Measurements from ENCODE around the gene ARHGEF2. TPM values are rescaled to one million over a fixed set of nuclear protein-coding genes. Genes with fewer than 3 reads are reported as not detected.
"Not testable (repeated sequence)": the region's sequence is repeated elsewhere in the genome, so short reads cannot be mapped to it uniquely, and the experiment has no call there.

Gene ARHGEF2
- total and polyA plus RNA-seq, 2 donors from 2014 or later = 32.3 to 99.6 TPM

- Histone ChIP-seq H3K36me3 (ENCODE audit: control insufficient read depth in 2 of 3, insufficient read depth in 3 of 3, low read length in 3 of 3) (peaks cover 12 to 42% (median 16%) of the 10 kb centered on the region in 3 donors), H3K27me3 (ENCODE audit: control insufficient read depth, insufficient read depth, low read length) (no peaks in the 10 kb centered on the region), H3K9ac (ENCODE audit: low read length in 3 of 3) (peak overlapping the region in 2 of 3 donors; percentile 24 to 58), H3K9me3 (ENCODE audit: control insufficient read depth in 2 of 3, insufficient read depth in 1 of 3, low read length in 3 of 3) (no peaks in the 10 kb centered on the region), H3K4me3 (ENCODE audit: low read length in 3 of 3) (peak overlapping the region in 2 of 3 donors; percentile 45 to 55), H3K27ac (ENCODE audit: low read depth in 2 of 2, low read length in 2 of 2) (peak overlapping the region in 1 of 2 donors; percentile 57), H3K4me1 (ENCODE audit: control insufficient read depth in 2 of 3, insufficient read depth in 2 of 3, low read depth in 1 of 3, low read length in 3 of 3) (peaks cover 3 to 19% (median 9%) of the 10 kb centered on the region in 3 donors)
- no peak for FAIRE-seq
- TF ChIP-seq, protein P1, sequence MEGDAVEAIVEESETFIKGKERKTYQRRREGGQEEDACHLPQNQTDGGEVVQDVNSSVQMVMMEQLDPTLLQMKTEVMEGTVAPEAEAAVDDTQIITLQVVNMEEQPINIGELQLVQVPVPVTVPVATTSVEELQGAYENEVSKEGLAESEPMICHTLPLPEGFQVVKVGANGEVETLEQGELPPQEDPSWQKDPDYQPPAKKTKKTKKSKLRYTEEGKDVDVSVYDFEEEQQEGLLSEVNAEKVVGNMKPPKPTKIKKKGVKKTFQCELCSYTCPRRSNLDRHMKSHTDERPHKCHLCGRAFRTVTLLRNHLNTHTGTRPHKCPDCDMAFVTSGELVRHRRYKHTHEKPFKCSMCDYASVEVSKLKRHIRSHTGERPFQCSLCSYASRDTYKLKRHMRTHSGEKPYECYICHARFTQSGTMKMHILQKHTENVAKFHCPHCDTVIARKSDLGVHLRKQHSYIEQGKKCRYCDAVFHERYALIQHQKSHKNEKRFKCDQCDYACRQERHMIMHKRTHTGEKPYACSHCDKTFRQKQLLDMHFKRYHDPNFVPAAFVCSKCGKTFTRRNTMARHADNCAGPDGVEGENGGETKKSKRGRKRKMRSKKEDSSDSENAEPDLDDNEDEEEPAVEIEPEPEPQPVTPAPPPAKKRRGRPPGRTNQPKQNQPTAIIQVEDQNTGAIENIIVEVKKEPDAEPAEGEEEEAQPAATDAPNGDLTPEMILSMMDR (IDR thresholded peaks at IDR 0.05; ENCODE audit: borderline replicate concordance, extremely low read depth, insufficient read depth) = no peak
- intact Hi-C loops (cut with DNase I) = no loop called here
- DNase-seq = no peak
These were observed 46.9 kb downstream of the ARHGEF2 start for GRCh38 chr1:155931332-155932038.

DNA sequence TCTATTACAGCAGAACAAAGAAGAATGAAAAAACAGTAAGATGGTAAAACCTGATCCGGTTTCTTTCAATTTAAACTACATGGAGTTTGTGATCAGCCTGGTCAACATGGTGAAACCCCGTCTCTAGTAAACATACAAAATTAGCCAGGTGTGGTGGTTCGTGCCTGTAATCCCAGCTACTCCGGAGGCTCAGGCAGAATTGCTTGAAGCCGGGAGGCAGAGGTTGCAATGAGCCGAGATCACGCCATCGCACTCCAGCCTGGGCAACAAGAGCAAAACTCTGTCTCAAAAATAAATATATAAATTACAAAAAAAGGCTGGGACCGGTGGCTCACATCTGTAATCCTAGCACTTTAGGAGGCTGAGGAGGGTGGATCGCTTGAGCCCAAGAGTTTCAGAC lies 47.6 kb downstream of the ARHGEF2 start:
- Histone ChIP-seq H3K9ac (ENCODE audit: low read length in 3 of 3) (peak overlapping the region in 1 of 3 donors; percentile 58), H3K4me3 (ENCODE audit: low read length in 3 of 3) (peak overlapping the region in 2 of 3 donors; percentile 8 to 55), H3K4me1 (ENCODE audit: control insufficient read depth in 2 of 3, insufficient read depth in 2 of 3, low read depth in 1 of 3, low read length in 3 of 3) (peaks cover 3 to 19% (median 14%) of the 10 kb centered on the region in 3 donors), H3K36me3 (ENCODE audit: control insufficient read depth in 2 of 3, insufficient read depth in 3 of 3, low read length in 3 of 3) (peaks cover 13 to 49% (median 21%) of the 10 kb centered on the region in 3 donors)
- H3K27me3 ChIP-seq (ENCODE audit: control insufficient read depth, insufficient read depth, low read length); FAIRE-seq; DNase-seq; intact Hi-C loops (cut with DNase I); H3K27ac ChIP-seq (ENCODE audit: low read depth in 2 of 2, low read length in 2 of 2); H3K9me3 ChIP-seq (ENCODE audit: control insufficient read depth in 2 of 3, insufficient read depth in 1 of 3, low read length in 3 of 3): not testable (repeated sequence)

DNA sequence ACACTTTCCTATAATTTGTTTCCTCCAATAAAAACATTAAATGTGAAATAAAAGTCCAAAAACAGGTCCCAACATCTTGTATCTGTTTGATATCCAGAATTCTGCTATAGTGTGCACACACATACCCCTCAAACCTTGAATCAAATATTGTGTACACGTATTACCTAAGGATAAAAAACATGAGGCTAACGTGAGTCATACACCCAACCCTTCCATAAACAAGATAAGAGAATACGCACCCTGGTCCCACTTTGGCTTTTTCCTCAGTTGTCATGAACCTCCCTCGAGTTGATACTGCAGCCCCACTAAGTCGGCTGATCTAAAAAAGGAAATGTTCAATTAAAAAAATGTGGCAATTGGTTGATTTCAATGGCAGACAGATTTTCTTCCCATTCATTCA lies 49.3 kb downstream of the ARHGEF2 start:
- H3K36me3 ChIP-seq (ENCODE audit: control insufficient read depth in 2 of 3, insufficient read depth in 3 of 3, low read length in 3 of 3) = peaks cover 16 to 55% (median 26%) of the 10 kb centered on the region in 3 donors
- no peak overlapping the region for H3K4me3 ChIP-seq (ENCODE audit: low read length in 3 of 3)
- H3K4me1 ChIP-seq (ENCODE audit: control insufficient read depth in 2 of 3, insufficient read depth in 2 of 3, low read depth in 1 of 3, low read length in 3 of 3) = peaks cover 3 to 19% (median 16%) of the 10 kb centered on the region in 3 donors
- DNase-seq (no peak), FAIRE-seq (no peak)
- TF ChIP-seq, protein P1 (IDR thresholded peaks at IDR 0.05; ENCODE audit: borderline replicate concordance, extremely low read depth, insufficient read depth) = no peak
- no peaks in the 10 kb centered on the region for H3K27me3 ChIP-seq (ENCODE audit: control insufficient read depth, insufficient read depth, low read length)
- no peak overlapping the region for H3K27ac ChIP-seq (ENCODE audit: low read depth in 2 of 2, low read length in 2 of 2)
- H3K9ac ChIP-seq (ENCODE audit: low read length in 3 of 3) = no peak overlapping the region
- no peaks in the 10 kb centered on the region for H3K9me3 ChIP-seq (ENCODE audit: control insufficient read depth in 2 of 3, insufficient read depth in 1 of 3, low read length in 3 of 3)
- intact Hi-C loops (cut with DNase I) = no loop called here

DNA sequence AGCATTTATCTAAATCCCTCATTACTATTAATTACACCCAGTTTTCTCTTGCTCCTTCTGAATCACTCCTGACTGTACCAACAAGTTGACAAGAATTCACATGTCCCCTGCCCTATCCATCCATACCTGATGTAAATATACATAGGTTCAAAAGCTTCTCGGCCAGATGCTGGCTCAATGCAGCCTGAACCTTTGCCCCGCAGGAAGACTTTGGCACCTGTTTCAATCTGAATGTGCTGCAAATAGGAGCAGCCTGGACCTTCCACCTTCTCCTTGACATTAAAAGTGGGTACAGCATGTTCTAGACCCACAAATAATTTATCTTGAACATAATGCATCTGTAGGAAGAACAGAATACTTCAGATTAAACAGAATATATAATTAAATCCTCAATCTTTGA lies 52.8 kb downstream of the ARHGEF2 start:
- intact Hi-C loops (cut with DNase I) = no loop called here
- DNase-seq (no peak), FAIRE-seq (no peak)
- H3K36me3 ChIP-seq (ENCODE audit: control insufficient read depth in 2 of 3, insufficient read depth in 3 of 3, low read length in 3 of 3) = peaks cover 23 to 71% (median 45%) of the 10 kb centered on the region in 3 donors
- no peaks in the 10 kb centered on the region for H3K27me3 ChIP-seq (ENCODE audit: control insufficient read depth, insufficient read depth, low read length)
- no peak overlapping the region for H3K27ac ChIP-seq (ENCODE audit: low read depth in 2 of 2, low read length in 2 of 2)
- H3K4me1 ChIP-seq (ENCODE audit: control insufficient read depth in 2 of 3, insufficient read depth in 2 of 3, low read depth in 1 of 3, low read length in 3 of 3) = peaks cover 0 to 7% (median 0%) of the 10 kb centered on the region in 3 donors
- H3K9me3 ChIP-seq (ENCODE audit: control insufficient read depth in 2 of 3, insufficient read depth in 1 of 3, low read length in 3 of 3) = no peaks in the 10 kb centered on the region
- H3K4me3 ChIP-seq (ENCODE audit: low read length in 3 of 3) = no peak overlapping the region
- TF ChIP-seq, protein P1 (IDR thresholded peaks at IDR 0.05; ENCODE audit: borderline replicate concordance, extremely low read depth, insufficient read depth) = no peak
- no peak overlapping the region for H3K9ac ChIP-seq (ENCODE audit: low read length in 3 of 3)

Measured in kidney (tissue), 14 donors.